HCT116 (cell line): ENCODE results near the gene TEX55. TPM values are rescaled to one million over a fixed set of nuclear protein-coding genes. Genes with fewer than 3 reads are reported as not detected.

Source experiments
- ATAC-seq: fragments of 200-7000 bp; cut with Tn5 transposase; 2 replicates; pipeline ENCODE4 v1.9.1; 2020; ENCODE audit warnings: mild to moderate bottlenecking, moderate library complexity
- BruUV-seq: library from RNA; stranded (reverse); fragments of 400-500 nt; replicated peaks from 2 replicates; lab custom pipeline; 2021; lab: Mats Ljungman, UMichigan
- CTCF ChIA-PET: fragments of 300-600 bp; sonication (Branson Sonifier 250); formaldehyde crosslinking; loops from one replicate; lab custom pipeline; 2021; ENCODE audit warnings: antibody characterized with exemption; lab: Charles Lee
- POLR2A ChIA-PET: fragments of 300-600, 350-600 bp; sonication (Branson Sonifier 250); formaldehyde crosslinking; loops from one replicate; lab custom pipeline; 2021; ENCODE audit warnings: antibody characterized with exemption; lab: Charles Lee
- RAD21 ChIA-PET, 2 experiments: fragments of 300-600 bp; sonication (Branson Sonifier 250); formaldehyde crosslinking; loops; one replicate each; lab custom pipeline; 2023; ENCODE audit warnings: low total read pairs in 2 of 2; ENCODE audit not compliant: uncharacterized antibody in 2 of 2, unreplicated experiment in 2 of 2, low non-redundant PET in 1 of 2; lab: Charles Lee
- DNase-seq: peaks from one replicate; pipeline ENCODE4 v3.0.0-alpha.2; 2010; ENCODE audit warnings: low read depth, low spot score
- H2AFZ ChIP-seq: fragments of 200-600 bp; shearing (Covaris generic), sonication (generic); 2 replicates; pipeline ENCODE4 v1.6.1; 2017; ENCODE audit warnings: low read depth, mixed run types, mixed read lengths, antibody characterized with exemption, low read length; ENCODE audit not compliant: poor library complexity, severe bottlenecking
- H3K27ac ChIP-seq: 2 replicates; pipeline ENCODE4 v1.5.1; 2012; ENCODE audit warnings: low read depth, low read length
- H3K27me3 ChIP-seq: fragments of 200-600 bp; sonication (generic); 2 replicates; pipeline ENCODE4 v1.6.1; 2016; ENCODE audit warnings: mixed run types, low read length, mixed read lengths; ENCODE audit not compliant: insufficient read depth
- H3K36me3 ChIP-seq, 2 experiments: fragments of 200-500 bp in 1 of 2; fragments of 200-600 bp in 1 of 2; sonication (Bioruptor generic) in 1 of 2; sonication (generic) in 1 of 2; 2 replicates each; pipeline versions ENCODE4 v1.5.1 to v1.6.1; 2014 to 2016; ENCODE audit warnings: low read length in 2 of 2, inconsistent platforms in 1 of 2, mixed read lengths in 1 of 2, mixed run types in 1 of 2; ENCODE audit not compliant: insufficient read depth in 2 of 2, control insufficient read depth in 1 of 2
- H3K4me1 ChIP-seq, 2 experiments: fragments of 200-600 bp in 1 of 2; sonication (generic) in 1 of 2; 2 replicates each; pipeline versions ENCODE4 v1.5.1 to v1.6.1; 2012 to 2017; ENCODE audit warnings: low read length in 2 of 2, inconsistent platforms in 1 of 2, mild to moderate bottlenecking in 1 of 2, mixed read lengths in 1 of 2, mixed run types in 1 of 2, moderate library complexity in 1 of 2; ENCODE audit not compliant: insufficient read depth in 2 of 2, control insufficient read depth in 1 of 2
- H3K4me2 ChIP-seq: fragments of 200-600 bp; sonication (generic); 2 replicates; pipeline ENCODE4 v1.6.1; 2017; ENCODE audit warnings: mixed run types, low read length, mixed read lengths
- H3K4me3 ChIP-seq, 2 experiments: fragments of 200-600 bp in 1 of 2; sonication (generic) in 1 of 2; replicated peaks in 1 of 2; 2 replicates each; pipeline ENCODE4 v1.5.1; 2011 to 2016; ENCODE audit warnings: low read length in 2 of 2, control low read depth in 1 of 2, low read depth in 1 of 2, mild to moderate bottlenecking in 1 of 2, mixed read lengths in 1 of 2, mixed run types in 1 of 2
- H3K79me2 ChIP-seq: fragments of 200-600 bp; sonication (generic); 2 replicates; pipeline ENCODE4 v1.6.1; 2017; ENCODE audit warnings: mild to moderate bottlenecking, mixed run types, low read length, moderate library complexity, mixed read lengths; ENCODE audit not compliant: insufficient read depth
- H3K9ac ChIP-seq: fragments of 200-600 bp; sonication (generic); 2 replicates; pipeline ENCODE4 v1.6.1; 2016; ENCODE audit warnings: low read length, mixed read lengths
- H3K9me2 ChIP-seq: fragments of 200-600 bp; sonication (generic), shearing (Covaris generic); 2 replicates; pipeline ENCODE4 v1.6.1; 2017; ENCODE audit warnings: mixed run types, mild to moderate bottlenecking, moderate library complexity; ENCODE audit not compliant: insufficient read depth
- H3K9me3 ChIP-seq, 2 experiments: fragments of 200-500 bp in 1 of 2; fragments of 200-600 bp in 1 of 2; sonication (Bioruptor generic) in 1 of 2; sonication (generic) in 1 of 2; 2 replicates each; pipeline ENCODE4 v1.6.1; 2014 to 2017; ENCODE audit warnings: low read length in 2 of 2, mixed read lengths in 2 of 2, inconsistent platforms in 1 of 2, low read depth in 1 of 2, mild to moderate bottlenecking in 1 of 2, mixed run types in 1 of 2, moderate library complexity in 1 of 2; ENCODE audit not compliant: control insufficient read depth in 1 of 2, insufficient read depth in 1 of 2
- H4K20me1 ChIP-seq: fragments of 200-600 bp; sonication (generic), shearing (Covaris generic); 2 replicates; pipeline ENCODE4 v1.6.1; 2017; ENCODE audit warnings: mixed run types, mild to moderate bottlenecking, moderate library complexity; ENCODE audit not compliant: insufficient read depth
- CBX3 ChIP-seq: IDR thresholded peaks from 2 replicates; pipeline ENCODE4 v1.6.1; 2012; ENCODE audit warnings: low read depth
- EGR1 ChIP-seq: IDR thresholded peaks from 2 replicates; pipeline ENCODE4 v1.6.1; 2012; ENCODE audit warnings: low read depth
- ELF1 ChIP-seq: IDR thresholded peaks from 2 replicates; pipeline ENCODE4 v1.6.1; 2012; ENCODE audit warnings: low read depth, borderline replicate concordance
- EZH2 ChIP-seq: fragments of 200-600 bp; sonication (generic); IDR thresholded peaks from 2 replicates; pipeline ENCODE4 v1.6.1; 2017; ENCODE audit warnings: antibody characterized with exemption, mixed run types
- FOSL1 ChIP-seq: IDR thresholded peaks from 2 replicates; pipeline ENCODE4 v1.6.1; 2012; ENCODE audit warnings: low read depth
- JUND ChIP-seq: IDR thresholded peaks from 2 replicates; pipeline ENCODE4 v1.6.1; 2012
- POLR2A ChIP-seq: IDR thresholded peaks from 2 replicates; pipeline ENCODE4 v1.7.0; 2011; ENCODE audit warnings: borderline replicate concordance; ENCODE audit not compliant: insufficient read depth, insufficient read length; ENCODE audit errors: extremely low read depth
- SIN3A ChIP-seq: IDR thresholded peaks from 2 replicates; pipeline ENCODE4 v1.6.1; 2012; ENCODE audit warnings: low read depth
- SRF ChIP-seq: IDR thresholded peaks from 2 replicates; pipeline ENCODE4 v1.6.1; 2012; ENCODE audit warnings: low read depth
- TCF7L2 ChIP-seq: IDR thresholded peaks from 2 replicates; pipeline ENCODE4 v1.7.0; 2011; ENCODE audit warnings: borderline replicate concordance, inconsistent platforms; ENCODE audit not compliant: insufficient read depth, insufficient read length; ENCODE audit errors: extremely low read depth
- YY1 ChIP-seq: IDR thresholded peaks from 2 replicates; pipeline ENCODE4 v1.6.1; 2011; ENCODE audit warnings: low read length, low read depth, moderate library complexity, mild to moderate bottlenecking; ENCODE audit not compliant: insufficient replicate concordance; ENCODE audit errors: extremely low read depth
- ZFX ChIP-seq: fragments of 450-650 bp; IDR thresholded peaks from 2 replicates; pipeline ENCODE4 v1.6.1; 2017
- ZNF274 ChIP-seq: fragments of 200-500 bp; sonication (Bioruptor generic); IDR thresholded peaks from 2 replicates; pipeline ENCODE4 v1.6.1; 2014; ENCODE audit warnings: mild to moderate bottlenecking, low read depth, low read length, inconsistent platforms
- intact Hi-C: fragments of 100-400 bp; cut with micrococcal nuclease; formaldehyde crosslinking; loops from 2 replicates; pipeline ENCODE4 v1.10.0; 2022
- total RNA-seq: library from RNA; stranded (reverse); gene quantifications from one replicate; pipeline ENCODE4 v1.2.1, GENCODE V29; 2021; ENCODE audit not compliant: unreplicated experiment
- TF ChIP-seq, protein P1 (sequence below): IDR thresholded peaks from 2 replicates; pipeline ENCODE4 v1.6.1; 2012
- TF ChIP-seq, protein P2 (sequence below), 3 experiments: fragments of 200-600 bp in 1 of 3; sonication (generic) in 1 of 3; IDR thresholded peaks in 2 of 3; conservative IDR thresholded peaks in 1 of 3; 2 replicates each; pipeline ENCODE4 v1.5.1; 2012 to 2017; ENCODE audit warnings: low read depth in 2 of 3, low read length in 2 of 3, antibody characterized with exemption in 1 of 3, borderline replicate concordance in 1 of 3, control low read depth in 1 of 3, mild to moderate bottlenecking in 1 of 3, mixed read lengths in 1 of 3, mixed run types in 1 of 3, moderate library complexity in 1 of 3; ENCODE audit not compliant: insufficient read depth in 1 of 3
- TF ChIP-seq, protein P3 (sequence below): IDR thresholded peaks from 2 replicates; pipeline ENCODE4 v1.6.1; 2012; ENCODE audit warnings: low read depth

The TEX55 gene
- total RNA-seq, 1 experiment from 2014 or later = not detected

GRCh38 chr3:119160815-119161214 lies 14.8 kb downstream of the TEX55 start:
- no peaks in the 10 kb centered on the region for H4K20me1 ChIP-seq
- ChIA-PET CTCF (no interaction called here), POLR2A (no interaction called here), RAD21 (no interaction called here)
- H3K36me3 ChIP-seq = no peaks in the 10 kb centered on the region
- DNase-seq = no peak
- H3K27me3 ChIP-seq = no peaks in the 10 kb centered on the region
- H3K4me1 ChIP-seq = no peaks in the 10 kb centered on the region
- intact Hi-C loops = no loop called here
- no peaks in the 10 kb centered on the region for H3K9me3 ChIP-seq
- no peak overlapping the region for H3K4me2 ChIP-seq
- no peak for ATAC-seq
- H3K9me2 ChIP-seq = no peaks in the 10 kb centered on the region
- H2AFZ ChIP-seq = no peak overlapping the region
- BruUV-seq = no TSS peak
- TF ChIP-seq ZFX (no peak), YY1 (no peak), SRF (no peak), FOSL1 (no peak), JUND (no peak), ELF1 (no peak)
- TF ChIP-seq, protein P1, sequence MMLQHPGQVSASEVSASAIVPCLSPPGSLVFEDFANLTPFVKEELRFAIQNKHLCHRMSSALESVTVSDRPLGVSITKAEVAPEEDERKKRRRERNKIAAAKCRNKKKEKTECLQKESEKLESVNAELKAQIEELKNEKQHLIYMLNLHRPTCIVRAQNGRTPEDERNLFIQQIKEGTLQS = no peak
- H3K4me3 ChIP-seq = no peak overlapping the region
- H3K27ac ChIP-seq = no peak overlapping the region
- no peaks in the 10 kb centered on the region for H3K79me2 ChIP-seq
- no peak overlapping the region for H3K9ac ChIP-seq

DNA sequence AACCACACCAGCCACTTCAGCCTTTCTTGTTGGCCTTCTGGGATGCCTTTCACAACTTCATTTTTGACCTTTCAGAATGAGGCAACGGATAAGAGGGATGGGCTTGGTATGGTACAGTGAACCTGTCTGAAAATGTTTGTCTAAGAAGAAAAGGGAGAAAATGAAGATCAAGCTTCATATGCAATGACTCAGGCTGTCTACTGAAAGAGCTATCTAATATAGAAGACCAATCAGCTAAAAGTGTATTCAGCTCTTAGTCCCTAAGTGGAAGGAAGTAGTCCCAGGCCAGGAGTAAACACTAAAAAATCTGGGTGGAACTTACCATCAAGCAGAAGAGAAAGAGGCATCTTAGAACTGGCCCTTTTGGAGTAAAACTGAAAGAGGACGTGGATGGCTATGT lies 15.3 kb downstream of the TEX55 start:
- H3K27ac ChIP-seq = no peak overlapping the region
- H3K79me2 ChIP-seq = no peaks in the 10 kb centered on the region
- ChIA-PET POLR2A (no interaction called here), CTCF (no interaction called here), RAD21 (no interaction called here)
- H3K9me2 ChIP-seq = no peaks in the 10 kb centered on the region
- intact Hi-C loops = no loop called here
- H3K4me3 ChIP-seq = no peak overlapping the region
- no peak overlapping the region for H3K9ac ChIP-seq
- H3K4me1 ChIP-seq = no peaks in the 10 kb centered on the region
- H4K20me1 ChIP-seq = no peaks in the 10 kb centered on the region
- BruUV-seq = no TSS peak
- no peaks in the 10 kb centered on the region for H3K36me3 ChIP-seq
- no peak for DNase-seq
- ATAC-seq = no peak
- no peak overlapping the region for H2AFZ ChIP-seq
- H3K4me2 ChIP-seq = no peak overlapping the region
- H3K27me3 ChIP-seq = no peaks in the 10 kb centered on the region
- H3K9me3 ChIP-seq = no peaks in the 10 kb centered on the region
- TF ChIP-seq, protein P2, sequence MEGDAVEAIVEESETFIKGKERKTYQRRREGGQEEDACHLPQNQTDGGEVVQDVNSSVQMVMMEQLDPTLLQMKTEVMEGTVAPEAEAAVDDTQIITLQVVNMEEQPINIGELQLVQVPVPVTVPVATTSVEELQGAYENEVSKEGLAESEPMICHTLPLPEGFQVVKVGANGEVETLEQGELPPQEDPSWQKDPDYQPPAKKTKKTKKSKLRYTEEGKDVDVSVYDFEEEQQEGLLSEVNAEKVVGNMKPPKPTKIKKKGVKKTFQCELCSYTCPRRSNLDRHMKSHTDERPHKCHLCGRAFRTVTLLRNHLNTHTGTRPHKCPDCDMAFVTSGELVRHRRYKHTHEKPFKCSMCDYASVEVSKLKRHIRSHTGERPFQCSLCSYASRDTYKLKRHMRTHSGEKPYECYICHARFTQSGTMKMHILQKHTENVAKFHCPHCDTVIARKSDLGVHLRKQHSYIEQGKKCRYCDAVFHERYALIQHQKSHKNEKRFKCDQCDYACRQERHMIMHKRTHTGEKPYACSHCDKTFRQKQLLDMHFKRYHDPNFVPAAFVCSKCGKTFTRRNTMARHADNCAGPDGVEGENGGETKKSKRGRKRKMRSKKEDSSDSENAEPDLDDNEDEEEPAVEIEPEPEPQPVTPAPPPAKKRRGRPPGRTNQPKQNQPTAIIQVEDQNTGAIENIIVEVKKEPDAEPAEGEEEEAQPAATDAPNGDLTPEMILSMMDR (IDR thresholded peaks at IDR 0.05 in 2 of 3, conservative IDR thresholded peaks at IDR 0.05 in 1 of 3; ENCODE audit: borderline replicate concordance in 1 of 3, insufficient read depth in 1 of 3, low read depth in 2 of 3, low read length in 2 of 3) = no peak
- TF ChIP-seq ZFX (no peak), CBX3 (no peak), JUND (no peak), POLR2A (no peak), EGR1 (no peak), ZNF274 (no peak), SRF (no peak), ELF1 (no peak), SIN3A (no peak), TCF7L2 (no peak), EZH2 (no peak)
- TF ChIP-seq, protein P3, sequence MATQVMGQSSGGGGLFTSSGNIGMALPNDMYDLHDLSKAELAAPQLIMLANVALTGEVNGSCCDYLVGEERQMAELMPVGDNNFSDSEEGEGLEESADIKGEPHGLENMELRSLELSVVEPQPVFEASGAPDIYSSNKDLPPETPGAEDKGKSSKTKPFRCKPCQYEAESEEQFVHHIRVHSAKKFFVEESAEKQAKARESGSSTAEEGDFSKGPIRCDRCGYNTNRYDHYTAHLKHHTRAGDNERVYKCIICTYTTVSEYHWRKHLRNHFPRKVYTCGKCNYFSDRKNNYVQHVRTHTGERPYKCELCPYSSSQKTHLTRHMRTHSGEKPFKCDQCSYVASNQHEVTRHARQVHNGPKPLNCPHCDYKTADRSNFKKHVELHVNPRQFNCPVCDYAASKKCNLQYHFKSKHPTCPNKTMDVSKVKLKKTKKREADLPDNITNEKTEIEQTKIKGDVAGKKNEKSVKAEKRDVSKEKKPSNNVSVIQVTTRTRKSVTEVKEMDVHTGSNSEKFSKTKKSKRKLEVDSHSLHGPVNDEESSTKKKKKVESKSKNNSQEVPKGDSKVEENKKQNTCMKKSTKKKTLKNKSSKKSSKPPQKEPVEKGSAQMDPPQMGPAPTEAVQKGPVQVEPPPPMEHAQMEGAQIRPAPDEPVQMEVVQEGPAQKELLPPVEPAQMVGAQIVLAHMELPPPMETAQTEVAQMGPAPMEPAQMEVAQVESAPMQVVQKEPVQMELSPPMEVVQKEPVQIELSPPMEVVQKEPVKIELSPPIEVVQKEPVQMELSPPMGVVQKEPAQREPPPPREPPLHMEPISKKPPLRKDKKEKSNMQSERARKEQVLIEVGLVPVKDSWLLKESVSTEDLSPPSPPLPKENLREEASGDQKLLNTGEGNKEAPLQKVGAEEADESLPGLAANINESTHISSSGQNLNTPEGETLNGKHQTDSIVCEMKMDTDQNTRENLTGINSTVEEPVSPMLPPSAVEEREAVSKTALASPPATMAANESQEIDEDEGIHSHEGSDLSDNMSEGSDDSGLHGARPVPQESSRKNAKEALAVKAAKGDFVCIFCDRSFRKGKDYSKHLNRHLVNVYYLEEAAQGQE = no peak
